Fibroblast of peridontal ligament (primary cell): ENCODE measurements around the gene UMODL1.
A peak's percentile ranks its signal among the peaks of the same experiment; 100 is the strongest.
"Not testable (repeated sequence)": the region's sequence is repeated elsewhere in the genome, so short reads cannot be mapped to it uniquely, and the experiment has no call there.

Experiments used
- DNase-seq: peaks from one replicate; pipeline ENCODE4 v3.0.0-alpha.2; 2010; ENCODE audit errors: extremely low read depth

UMODL1 gene

DNA sequence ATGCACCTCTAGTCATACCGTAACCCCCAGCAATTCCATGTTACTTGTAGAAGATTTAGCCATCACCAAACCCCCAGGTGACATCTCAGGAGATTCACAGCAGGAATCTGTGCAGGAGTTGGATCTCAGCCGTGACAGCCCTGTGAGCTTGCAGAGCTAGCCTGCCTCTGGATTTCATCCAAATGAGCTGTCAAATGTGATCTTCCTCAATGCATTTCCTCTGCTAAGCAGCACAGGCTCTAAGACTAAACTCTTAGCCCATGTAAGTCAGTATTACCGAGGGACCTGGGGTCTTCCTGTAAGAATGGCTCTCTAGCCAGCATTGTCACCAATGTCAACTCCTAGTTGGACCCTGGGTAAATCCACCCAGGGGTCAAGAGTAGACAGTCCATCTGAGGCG, 41.7 kb downstream of the UMODL1 start:
- peak; percentile 53 for DNase-seq

GRCh38 chr21:42113926-42114409, 42.9 kb downstream of the UMODL1 start:
- DNase-seq: no peak

DNA sequence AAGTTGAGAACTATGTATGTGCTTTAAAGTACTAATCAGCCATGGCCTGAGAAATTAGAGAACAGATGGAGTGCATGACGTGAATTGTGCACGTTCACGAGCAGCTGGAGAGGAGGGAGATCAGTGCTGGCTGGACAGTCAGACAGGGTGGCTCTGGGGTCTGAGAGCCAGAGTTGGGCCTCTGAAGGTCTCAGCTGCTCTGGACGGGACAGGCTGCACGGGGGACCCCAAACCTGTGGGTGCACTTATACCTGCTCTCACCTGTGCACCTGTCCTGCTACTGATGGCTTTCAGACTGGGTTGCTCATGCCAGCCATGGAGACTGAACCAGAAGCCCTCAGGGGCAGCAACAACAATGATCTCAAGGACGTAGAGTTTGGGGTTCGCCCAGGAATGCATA, 43.5 kb downstream of the UMODL1 start:
- no peak for DNase-seq

DNA sequence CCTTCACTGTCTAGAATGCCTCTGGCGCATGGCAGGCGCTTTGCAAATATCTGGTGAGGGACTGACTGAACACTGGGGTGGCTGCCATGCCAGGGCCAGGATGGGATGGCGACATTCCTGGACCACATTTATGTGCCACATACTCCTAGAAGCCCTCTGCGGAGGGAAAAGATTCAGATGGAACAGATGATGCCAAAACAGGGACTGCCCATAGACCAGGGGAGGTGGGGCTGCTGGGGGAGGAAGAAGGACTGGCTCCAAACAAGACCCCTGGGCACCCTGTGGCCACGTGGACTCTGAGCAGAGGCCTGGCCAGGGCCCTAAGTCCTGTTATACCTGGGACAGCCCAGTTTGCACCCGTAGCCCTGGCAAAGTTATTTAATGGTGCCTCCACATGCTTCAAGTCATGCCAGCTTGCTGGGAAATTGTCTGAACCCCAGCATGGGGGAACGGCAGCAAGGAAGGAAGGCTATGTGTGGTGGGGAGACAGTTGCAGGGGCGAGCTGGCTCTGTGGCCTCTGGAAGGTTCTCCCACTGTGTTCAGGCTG, 44.1 kb downstream of the UMODL1 start:
- no peak for DNase-seq

DNA sequence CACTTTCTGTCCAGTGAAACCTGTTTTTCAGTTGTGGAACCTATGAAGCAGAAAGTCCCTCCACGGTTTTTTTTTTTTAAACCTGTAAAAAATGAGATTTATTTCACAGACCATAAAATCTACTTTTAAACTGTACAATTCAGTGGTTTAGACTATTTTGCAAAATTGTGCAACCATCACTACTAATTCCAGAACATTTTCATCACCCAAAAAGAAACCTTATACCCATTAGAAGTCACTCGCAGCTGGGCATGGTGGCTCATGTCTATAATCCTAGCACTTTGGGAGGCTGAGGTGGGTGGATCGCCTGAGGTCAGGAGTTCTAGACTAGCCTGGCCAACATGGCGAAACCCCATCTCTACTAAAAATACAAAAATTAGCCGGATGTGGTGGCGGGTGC, 45.4 kb downstream of the UMODL1 start:
- not testable (repeated sequence) for DNase-seq

DNA sequence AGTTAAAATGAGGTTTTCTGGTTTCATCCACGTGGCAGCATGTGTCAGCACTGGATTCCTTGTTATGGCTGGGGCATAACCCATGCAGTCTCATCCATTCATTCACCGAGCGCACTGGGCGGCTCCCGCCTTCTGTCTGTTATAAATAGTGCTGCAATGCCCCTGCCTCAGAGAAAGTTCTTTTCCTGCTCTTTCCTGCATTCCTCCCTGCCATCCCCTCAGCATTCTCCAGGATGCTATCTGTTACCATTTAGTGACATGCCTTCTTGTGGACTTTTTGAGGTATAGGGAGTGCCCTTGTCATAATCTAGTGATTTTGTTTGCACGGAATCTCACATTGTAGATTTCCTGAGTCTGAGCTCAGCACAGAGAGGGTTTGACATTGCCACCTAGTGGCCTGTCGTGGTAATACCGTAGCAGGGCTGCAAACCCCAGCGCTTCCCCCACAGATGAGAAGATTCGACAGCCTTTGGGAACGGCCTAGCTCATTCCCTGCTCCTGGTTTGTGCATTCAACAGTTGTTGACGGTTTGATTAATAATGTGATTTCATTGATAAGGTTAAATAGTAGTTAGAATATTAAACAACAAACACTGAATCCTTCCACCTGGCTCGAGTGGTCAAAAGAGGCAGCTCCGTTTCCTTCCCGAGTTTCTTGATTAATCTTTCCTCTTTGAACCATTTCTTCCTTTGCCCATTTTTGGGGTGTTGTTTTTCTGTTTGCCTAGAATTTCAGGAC, 46.3 kb downstream of the UMODL1 start:
- peak; percentile 85 for DNase-seq

- DNase-seq: no peak
Observed at GRCh38 chr21:42117967-42118780, 47.1 kb downstream of the UMODL1 start.

DNA sequence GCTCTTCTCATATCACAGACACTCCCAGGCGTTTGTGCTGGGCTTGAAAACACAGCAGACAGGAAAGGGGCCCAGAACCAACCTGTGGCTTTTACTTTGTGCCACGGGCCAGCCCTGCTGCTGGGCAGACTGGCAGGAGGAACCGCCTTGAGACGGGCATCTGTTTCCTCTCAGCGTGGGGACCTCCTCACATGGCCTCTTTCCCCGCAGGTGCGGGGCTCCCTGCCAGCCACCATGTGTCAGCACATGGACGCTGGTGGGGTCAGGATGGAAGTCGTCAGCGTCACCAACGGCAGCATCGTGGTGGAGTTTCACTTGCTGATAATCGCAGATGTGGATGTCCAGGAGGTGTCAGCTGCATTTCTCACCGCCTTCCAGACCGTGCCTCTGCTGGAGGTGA, 47.8 kb downstream of the UMODL1 start:
- DNase-seq: no peak

GRCh38 chr21:42120101-42120902, 49.2 kb downstream of the UMODL1 start:
- DNase-seq: no peak

- DNase-seq: no peak
Observed at GRCh38 chr21:42120903-42121535, 49.9 kb downstream of the UMODL1 start.

DNA sequence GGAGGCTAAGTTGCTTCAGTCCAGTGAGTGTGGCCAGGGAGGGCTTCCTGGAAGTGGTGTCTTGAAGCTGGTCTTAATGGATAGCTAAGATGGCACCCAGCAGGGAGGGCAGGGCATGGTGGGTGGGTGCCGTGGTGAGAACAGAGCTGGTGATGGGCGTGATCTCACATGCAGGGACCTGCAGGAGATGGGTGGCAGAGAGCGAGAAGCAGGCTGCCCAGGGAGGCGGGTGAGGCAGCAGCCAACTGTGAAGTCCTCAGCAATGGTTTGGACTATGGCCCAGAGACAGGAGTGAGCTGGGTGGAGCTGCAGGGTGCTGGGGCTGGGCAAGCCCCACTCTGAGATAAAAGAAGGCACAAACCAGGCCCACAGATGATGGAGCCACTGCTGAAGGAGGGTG, 50.7 kb downstream of the UMODL1 start:
- no peak for DNase-seq

DNA sequence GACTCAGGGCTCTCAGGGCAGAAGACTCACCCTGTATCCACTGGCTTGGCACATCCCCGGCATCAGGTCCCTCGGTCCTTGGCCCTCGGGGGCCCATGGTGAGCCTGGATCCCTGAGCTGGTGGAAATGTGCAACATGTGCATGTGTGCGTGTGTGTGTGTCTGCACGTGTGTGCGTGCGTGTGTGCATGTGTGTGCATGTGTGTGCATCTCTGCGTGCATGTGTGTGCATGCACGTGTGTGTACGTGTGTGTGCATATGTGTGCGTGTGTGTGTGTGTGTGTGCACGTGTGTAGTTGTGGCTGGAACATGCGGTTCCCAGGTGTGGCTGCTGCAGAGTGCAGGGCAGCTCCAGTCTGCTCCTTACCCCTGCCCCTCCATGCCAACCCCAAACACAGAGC, 51.3 kb downstream of the UMODL1 start:
- DNase-seq: no peak

- DNase-seq: no peak
Observed at GRCh38 chr21:42122808-42123207, 51.7 kb downstream of the UMODL1 start.

GRCh38 chr21:42123219-42123908, 52.2 kb downstream of the UMODL1 start:
- no peak for DNase-seq

GRCh38 chr21:42124081-42124480, 53.0 kb downstream of the UMODL1 start:
- DNase-seq: no peak

- no peak for DNase-seq
Observed at GRCh38 chr21:42124826-42125570, 53.9 kb downstream of the UMODL1 start.

GRCh38 chr21:42125571-42126544, 54.7 kb downstream of the UMODL1 start:
- peak; percentile 58 for DNase-seq

- no peak for DNase-seq
Observed at GRCh38 chr21:42127164-42128150, 56.3 kb downstream of the UMODL1 start.
